HepG2 (cell line): ENCODE results near the gene OTUD7B. TPM values are rescaled to one million over a fixed set of nuclear protein-coding genes. Genes with fewer than 3 reads are reported as not detected.
A peak's percentile ranks its signal among the peaks of the same experiment; 100 is the strongest.

Source experiments
- ARNT2 ChIP-seq: sonication (generic); formaldehyde crosslinking; IDR thresholded peaks from 2 replicates; pipeline ENCODE4 v1.8.0; 2022; ENCODE audit warnings: mild to moderate bottlenecking, low read depth, missing genetic modification reagents, moderate library complexity
- ATF7 ChIP-seq, 2 experiments: fragments of 450-650 bp in 1 of 2; sonication (generic) in 1 of 2; formaldehyde crosslinking in 1 of 2; IDR thresholded peaks; 2 replicates each; pipeline versions ENCODE4 v1.4.0 to v1.6.1; 2016 to 2020; ENCODE audit warnings: antibody characterized with exemption in 1 of 2, mild to moderate bottlenecking in 1 of 2, missing genetic modification reagents in 1 of 2
- CC2D1A ChIP-seq: sonication (generic); formaldehyde crosslinking; IDR thresholded peaks from 2 replicates; pipeline ENCODE4 v1.8.1; 2023; ENCODE audit warnings: mild to moderate bottlenecking, missing genetic modification reagents
- CREB1 ChIP-seq, 2 experiments: fragments of 450-650 bp in 1 of 2; IDR thresholded peaks; 2 replicates each; pipeline ENCODE4 v1.6.1; 2016 to 2017; ENCODE audit warnings: control low read depth in 1 of 2, mild to moderate bottlenecking in 1 of 2, missing compliant biosample characterization in 1 of 2, missing genetic modification characterization in 1 of 2
- EZH2 ChIP-seq: conservative IDR thresholded peaks from 2 replicates; pipeline ENCODE4 v1.6.1; 2012; ENCODE audit warnings: mild to moderate bottlenecking, low read depth, low read length, moderate library complexity
- NKX3-1 ChIP-seq: sonication (generic); formaldehyde crosslinking; IDR thresholded peaks from 2 replicates; pipeline ENCODE4 v1.5.0; 2020; ENCODE audit warnings: missing genetic modification reagents
- NRL ChIP-seq: sonication (generic); formaldehyde crosslinking; IDR thresholded peaks from 2 replicates; pipeline ENCODE4 v1.5.0; 2020; ENCODE audit warnings: missing genetic modification reagents, mild to moderate bottlenecking, moderate library complexity, borderline replicate concordance
- RXRA ChIP-seq: sonication (generic); formaldehyde crosslinking; IDR thresholded peaks from 2 replicates; pipeline ENCODE4 v1.5.1; 2020; ENCODE audit warnings: missing genetic modification reagents
- SP5 ChIP-seq: IDR thresholded peaks from 2 replicates; pipeline ENCODE4 v1.6.1; 2016; ENCODE audit warnings: low read depth, borderline replicate concordance
- ZNF563 ChIP-seq: sonication (generic); formaldehyde crosslinking; IDR thresholded peaks from 2 replicates; pipeline ENCODE4 v1.8.0; 2022; ENCODE audit warnings: mild to moderate bottlenecking, moderate library complexity, missing genetic modification reagents
- ZNF768 ChIP-seq: sonication (generic); formaldehyde crosslinking; IDR thresholded peaks from 2 replicates; pipeline ENCODE4 v1.4.0; 2020; ENCODE audit warnings: missing genetic modification reagents
- polyA plus RNA-seq, 8 experiments: library from polyadenylated mRNA; depleted of rRNA in 3 of 8; stranded (reverse) in 7 of 8; unstranded in 1 of 8; fragments of >200 nt; fragmentation: Illumina TruSeq in 4 of 8; extraction: Trizol in 4 of 8; gene quantifications; 2 replicates each; pipeline versions ENCODE4 v1.2.1 to v1.2.3, GENCODE V29; 2011 to 2016; ENCODE audit warnings: low read depth in 4 of 8, missing spikeins in 1 of 8, mixed read lengths in 1 of 8; ENCODE audit not compliant: insufficient read depth in 1 of 8
- total RNA-seq, 5 experiments: library from RNA; depleted of rRNA; stranded (reverse); fragments of >200 nt; fragmentation: Illumina TruSeq; extraction: Trizol; gene quantifications; 2 replicates each; pipeline ENCODE4 v1.2.3, GENCODE V29; 2016; ENCODE audit warnings: low read depth in 1 of 5
- TF ChIP-seq, protein P1 (sequence below): sonication (generic); formaldehyde crosslinking; IDR thresholded peaks from 2 replicates; pipeline ENCODE4 v1.4.0; 2020; ENCODE audit warnings: missing genetic modification reagents, borderline replicate concordance
- TF ChIP-seq, protein P2 (sequence below): sonication (generic); formaldehyde crosslinking; IDR thresholded peaks from 2 replicates; pipeline ENCODE4 v1.5.0; 2020; ENCODE audit warnings: missing genetic modification reagents
- TF ChIP-seq, protein P3 (sequence below): sonication (generic); formaldehyde crosslinking; IDR thresholded peaks from 2 replicates; pipeline ENCODE4 v1.4.0; 2020; ENCODE audit warnings: mild to moderate bottlenecking, missing genetic modification reagents
- TF ChIP-seq, protein P4 (sequence below): sonication (generic); formaldehyde crosslinking; IDR thresholded peaks from 2 replicates; pipeline ENCODE4 v1.4.0; 2020; ENCODE audit warnings: missing genetic modification reagents, low read depth, mild to moderate bottlenecking, borderline replicate concordance
- TF ChIP-seq, protein P5 (sequence below), 2 experiments: sonication (generic) in 1 of 2; formaldehyde crosslinking in 1 of 2; IDR thresholded peaks; 2 replicates each; pipeline versions ENCODE4 v1.4.0 to v1.6.1; 2016 to 2020; ENCODE audit warnings: borderline replicate concordance in 1 of 2, low read depth in 1 of 2, mild to moderate bottlenecking in 1 of 2, missing genetic modification reagents in 1 of 2

The OTUD7B gene
- total and polyA plus RNA-seq, 2 of the 13 experiments (the other 11 are each of a cell fraction or from before 2014, with no cell fraction given), result 5.1 to 11.2 TPM

DNA sequence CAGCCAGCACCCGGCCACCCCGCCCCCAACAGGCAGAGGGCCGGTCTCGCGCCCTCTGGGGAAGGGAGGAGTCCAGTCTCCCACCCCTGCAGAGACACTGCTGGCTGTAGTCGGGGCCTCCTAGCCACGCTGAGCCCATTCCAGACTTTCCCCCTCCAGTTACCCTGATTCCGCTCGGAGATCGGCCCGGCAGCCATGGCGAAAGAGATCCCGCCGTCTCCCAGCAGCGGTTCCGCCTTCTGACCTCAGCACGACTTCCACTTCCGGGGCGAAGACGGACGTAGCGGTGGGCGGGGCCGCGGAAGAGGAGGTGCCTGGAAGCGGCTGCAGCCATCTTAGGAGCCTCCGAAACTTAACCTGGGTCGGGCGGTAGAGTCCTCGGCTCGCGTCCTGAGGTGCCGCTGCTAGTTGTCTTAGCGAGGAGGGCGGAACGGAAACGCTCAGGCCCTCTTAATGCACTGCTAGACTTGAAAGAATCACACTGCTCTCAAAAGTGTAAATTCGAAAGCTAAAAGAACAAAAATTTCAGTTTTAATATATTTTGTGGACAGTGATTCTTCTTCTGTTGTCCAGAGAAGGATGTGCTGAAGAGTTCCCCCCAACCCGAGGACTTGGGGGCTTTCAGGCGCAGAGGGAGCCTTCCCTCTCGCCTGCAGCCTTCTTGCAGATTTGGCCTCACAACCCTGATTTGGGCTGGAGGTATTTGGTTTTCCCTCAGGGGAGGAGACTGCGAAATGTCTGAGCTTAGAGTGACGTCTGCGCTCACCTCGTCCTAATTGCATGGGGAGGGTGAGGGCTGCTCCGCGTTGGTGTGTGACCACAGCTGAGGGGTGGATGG is 82.7 kb downstream of the OTUD7B start, which contains the start of gene SF3B4 (continued):
- TF ChIP-seq, protein P1, sequence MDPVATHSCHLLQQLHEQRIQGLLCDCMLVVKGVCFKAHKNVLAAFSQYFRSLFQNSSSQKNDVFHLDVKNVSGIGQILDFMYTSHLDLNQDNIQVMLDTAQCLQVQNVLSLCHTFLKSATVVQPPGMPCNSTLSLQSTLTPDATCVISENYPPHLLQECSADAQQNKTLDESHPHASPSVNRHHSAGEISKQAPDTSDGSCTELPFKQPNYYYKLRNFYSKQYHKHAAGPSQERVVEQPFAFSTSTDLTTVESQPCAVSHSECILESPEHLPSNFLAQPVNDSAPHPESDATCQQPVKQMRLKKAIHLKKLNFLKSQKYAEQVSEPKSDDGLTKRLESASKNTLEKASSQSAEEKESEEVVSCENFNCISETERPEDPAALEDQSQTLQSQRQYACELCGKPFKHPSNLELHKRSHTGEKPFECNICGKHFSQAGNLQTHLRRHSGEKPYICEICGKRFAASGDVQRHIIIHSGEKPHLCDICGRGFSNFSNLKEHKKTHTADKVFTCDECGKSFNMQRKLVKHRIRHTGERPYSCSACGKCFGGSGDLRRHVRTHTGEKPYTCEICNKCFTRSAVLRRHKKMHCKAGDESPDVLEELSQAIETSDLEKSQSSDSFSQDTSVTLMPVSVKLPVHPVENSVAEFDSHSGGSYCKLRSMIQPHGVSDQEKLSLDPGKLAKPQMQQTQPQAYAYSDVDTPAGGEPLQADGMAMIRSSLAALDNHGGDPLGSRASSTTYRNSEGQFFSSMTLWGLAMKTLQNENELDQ (CRISPR knock-in tag), result 0 out of 2 replicates have a peak, but pooled peaks have one; percentile 39
- TF ChIP-seq ZNF768 (CRISPR knock-in tag) (no peak), ZNF563 (0 out of 2 replicates have a peak, but pooled peaks have one; percentile 7), NRL (CRISPR knock-in tag) (no peak), CC2D1A (CRISPR knock-in tag) (no peak), ARNT2 (CRISPR knock-in tag) (no peak), ATF7 (IDR thresholded peaks at IDR 0.05) (no peak), ATF7 (CRISPR knock-in tag; IDR thresholded peaks at IDR 0.05) (no peak), CREB1 (IDR thresholded peaks at IDR 0.05) (peak; percentile 73), CREB1 (CRISPR knock-in tag; IDR thresholded peaks at IDR 0.05) (peak; percentile 95), EZH2 (no peak), SP5 (CRISPR knock-in tag) (peak; percentile 83), RXRA (CRISPR knock-in tag) (no peak; the same call in 1 of the 2 replicates), NKX3-1 (CRISPR knock-in tag) (no peak)
- TF ChIP-seq, protein P2, sequence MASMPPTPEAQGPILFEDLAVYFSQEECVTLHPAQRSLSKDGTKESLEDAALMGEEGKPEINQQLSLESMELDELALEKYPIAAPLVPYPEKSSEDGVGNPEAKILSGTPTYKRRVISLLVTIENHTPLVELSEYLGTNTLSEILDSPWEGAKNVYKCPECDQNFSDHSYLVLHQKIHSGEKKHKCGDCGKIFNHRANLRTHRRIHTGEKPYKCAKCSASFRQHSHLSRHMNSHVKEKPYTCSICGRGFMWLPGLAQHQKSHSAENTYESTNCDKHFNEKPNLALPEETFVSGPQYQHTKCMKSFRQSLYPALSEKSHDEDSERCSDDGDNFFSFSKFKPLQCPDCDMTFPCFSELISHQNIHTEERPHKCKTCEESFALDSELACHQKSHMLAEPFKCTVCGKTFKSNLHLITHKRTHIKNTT (CRISPR knock-in tag), result no peak
- TF ChIP-seq, protein P3, sequence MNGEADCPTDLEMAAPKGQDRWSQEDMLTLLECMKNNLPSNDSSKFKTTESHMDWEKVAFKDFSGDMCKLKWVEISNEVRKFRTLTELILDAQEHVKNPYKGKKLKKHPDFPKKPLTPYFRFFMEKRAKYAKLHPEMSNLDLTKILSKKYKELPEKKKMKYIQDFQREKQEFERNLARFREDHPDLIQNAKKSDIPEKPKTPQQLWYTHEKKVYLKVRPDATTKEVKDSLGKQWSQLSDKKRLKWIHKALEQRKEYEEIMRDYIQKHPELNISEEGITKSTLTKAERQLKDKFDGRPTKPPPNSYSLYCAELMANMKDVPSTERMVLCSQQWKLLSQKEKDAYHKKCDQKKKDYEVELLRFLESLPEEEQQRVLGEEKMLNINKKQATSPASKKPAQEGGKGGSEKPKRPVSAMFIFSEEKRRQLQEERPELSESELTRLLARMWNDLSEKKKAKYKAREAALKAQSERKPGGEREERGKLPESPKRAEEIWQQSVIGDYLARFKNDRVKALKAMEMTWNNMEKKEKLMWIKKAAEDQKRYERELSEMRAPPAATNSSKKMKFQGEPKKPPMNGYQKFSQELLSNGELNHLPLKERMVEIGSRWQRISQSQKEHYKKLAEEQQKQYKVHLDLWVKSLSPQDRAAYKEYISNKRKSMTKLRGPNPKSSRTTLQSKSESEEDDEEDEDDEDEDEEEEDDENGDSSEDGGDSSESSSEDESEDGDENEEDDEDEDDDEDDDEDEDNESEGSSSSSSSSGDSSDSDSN (CRISPR knock-in tag), result peak; percentile 62
- TF ChIP-seq, protein P4, sequence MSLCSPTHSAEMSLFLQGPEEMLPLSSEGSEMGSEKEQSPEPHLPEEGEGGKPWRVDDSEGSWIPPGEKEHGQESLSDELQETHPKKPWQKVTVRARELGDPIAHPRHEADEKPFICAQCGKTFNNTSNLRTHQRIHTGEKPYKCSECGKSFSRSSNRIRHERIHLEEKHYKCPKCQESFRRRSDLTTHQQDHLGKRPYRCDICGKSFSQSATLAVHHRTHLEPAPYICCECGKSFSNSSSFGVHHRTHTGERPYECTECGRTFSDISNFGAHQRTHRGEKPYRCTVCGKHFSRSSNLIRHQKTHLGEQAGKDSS (CRISPR knock-in tag), result no peak; the same call in 1 of the 2 replicates
- TF ChIP-seq, protein P5, sequence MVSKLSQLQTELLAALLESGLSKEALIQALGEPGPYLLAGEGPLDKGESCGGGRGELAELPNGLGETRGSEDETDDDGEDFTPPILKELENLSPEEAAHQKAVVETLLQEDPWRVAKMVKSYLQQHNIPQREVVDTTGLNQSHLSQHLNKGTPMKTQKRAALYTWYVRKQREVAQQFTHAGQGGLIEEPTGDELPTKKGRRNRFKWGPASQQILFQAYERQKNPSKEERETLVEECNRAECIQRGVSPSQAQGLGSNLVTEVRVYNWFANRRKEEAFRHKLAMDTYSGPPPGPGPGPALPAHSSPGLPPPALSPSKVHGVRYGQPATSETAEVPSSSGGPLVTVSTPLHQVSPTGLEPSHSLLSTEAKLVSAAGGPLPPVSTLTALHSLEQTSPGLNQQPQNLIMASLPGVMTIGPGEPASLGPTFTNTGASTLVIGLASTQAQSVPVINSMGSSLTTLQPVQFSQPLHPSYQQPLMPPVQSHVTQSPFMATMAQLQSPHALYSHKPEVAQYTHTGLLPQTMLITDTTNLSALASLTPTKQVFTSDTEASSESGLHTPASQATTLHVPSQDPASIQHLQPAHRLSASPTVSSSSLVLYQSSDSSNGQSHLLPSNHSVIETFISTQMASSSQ (IDR thresholded peaks at IDR 0.05; ENCODE audit: low read depth), result no peak
- TF ChIP-seq, protein P5 (CRISPR knock-in tag; IDR thresholded peaks at IDR 0.05; ENCODE audit: borderline replicate concordance), result peak; percentile 29; the same call in 1 of the 2 replicates
